GM23338 (cell line): ENCODE data around the gene ZNF724. TPM values are rescaled to one million over a fixed set of nuclear protein-coding genes. Genes with fewer than 3 reads are reported as not detected.
"Not testable (repeated sequence)": the region's sequence is repeated elsewhere in the genome, so short reads cannot be mapped to it uniquely, and the experiment has no call there.

Source experiments
- ATAC-seq: fragments of 200-7000 bp; cut with Tn5 transposase; 3 replicates; pipeline ENCODE4 v1.9.1; 2020
- DNase-seq: peaks from one replicate; pipeline ENCODE4 v3.0.0-alpha.2; 2015; ENCODE audit warnings: low spot score
- H2AFZ ChIP-seq: fragments of 200-600 bp; sonication (generic); 2 replicates; pipeline ENCODE4 v1.8.0; 2016; ENCODE audit warnings: antibody characterized with exemption, mild to moderate bottlenecking, moderate library complexity
- H3F3A ChIP-seq: fragments of 200-600 bp; sonication (generic); replicated peaks from 2 replicates; pipeline ENCODE4 v1.8.0; 2017; ENCODE audit warnings: antibody characterized with exemption, mixed run types, low read depth
- H3K27ac ChIP-seq: fragments of 200-600 bp; sonication (generic); 2 replicates; pipeline ENCODE4 v1.6.1; 2016; ENCODE audit warnings: low read depth
- H3K27me3 ChIP-seq: fragments of 200-600 bp; sonication (generic); 2 replicates; pipeline ENCODE4 v1.8.0; 2016; ENCODE audit warnings: mild to moderate bottlenecking, mixed run types, moderate library complexity; ENCODE audit not compliant: insufficient read depth
- H3K36me3 ChIP-seq: fragments of 200-600 bp; sonication (generic); 2 replicates; pipeline ENCODE4 v1.8.0; 2016; ENCODE audit warnings: mild to moderate bottlenecking; ENCODE audit not compliant: insufficient read depth
- H3K4me1 ChIP-seq: fragments of 200-600 bp; sonication (generic); 2 replicates; pipeline ENCODE4 v1.8.0; 2016; ENCODE audit warnings: mild to moderate bottlenecking, moderate library complexity; ENCODE audit not compliant: insufficient read depth
- H3K4me2 ChIP-seq: fragments of 200-600 bp; sonication (generic); 2 replicates; pipeline ENCODE4 v1.7.1; 2017; ENCODE audit warnings: mixed run types
- H3K4me3 ChIP-seq: fragments of 200-600 bp; sonication (generic); 2 replicates; pipeline ENCODE4 v1.6.1; 2016; ENCODE audit warnings: mixed run types
- H3K79me2 ChIP-seq: fragments of 200-600 bp; sonication (generic); replicated peaks from 2 replicates; pipeline ENCODE4 v1.8.0; 2017; ENCODE audit warnings: mild to moderate bottlenecking; ENCODE audit not compliant: insufficient read depth
- H3K9me2 ChIP-seq: fragments of 200-600 bp; sonication (generic); 2 replicates; pipeline ENCODE4 v1.8.0; 2017; ENCODE audit not compliant: insufficient read depth
- H4K20me1 ChIP-seq: fragments of 200-600 bp; sonication (generic); replicated peaks from 2 replicates; pipeline ENCODE4 v1.8.0; 2017; ENCODE audit warnings: mild to moderate bottlenecking; ENCODE audit not compliant: insufficient read depth
- H3K27ac Mint-ChIP-seq: 2 replicates; pipeline ENCODE4 v1.8.0; 2020; ENCODE audit warnings: inconsistent platforms, mild to moderate bottlenecking, moderate library complexity, mixed read lengths
- H3K27me3 Mint-ChIP-seq: 3 replicates; pipeline ENCODE4 v1.8.0; 2022; ENCODE audit warnings: low read depth, mild to moderate bottlenecking, moderate library complexity, mixed read lengths, inconsistent platforms; ENCODE audit not compliant: insufficient read depth, poor library complexity
- H3K36me3 Mint-ChIP-seq: 3 replicates; pipeline ENCODE4 v1.8.0; 2021; ENCODE audit warnings: low read depth, mild to moderate bottlenecking, inconsistent platforms, moderate library complexity, mixed read lengths
- H3K4me1 Mint-ChIP-seq: 3 replicates; pipeline ENCODE4 v1.8.0; 2020; ENCODE audit warnings: mild to moderate bottlenecking, inconsistent platforms, mixed read lengths
- H3K4me3 Mint-ChIP-seq: 3 replicates; pipeline ENCODE4 v1.8.0; 2021; ENCODE audit warnings: moderate library complexity, mild to moderate bottlenecking, inconsistent platforms, mixed read lengths
- H3K9me3 Mint-ChIP-seq: 3 replicates; pipeline ENCODE4 v1.8.0; 2020; ENCODE audit warnings: moderate library complexity, mild to moderate bottlenecking, inconsistent platforms, mixed read lengths
- CREB1 ChIP-seq: fragments of 250-450 bp; sonication (Bioruptor Pico); IDR thresholded peaks from 2 replicates; pipeline ENCODE4 v1.5.0; 2020; ENCODE audit warnings: low read depth, mild to moderate bottlenecking, moderate library complexity
- EZH2 ChIP-seq: fragments of 200-600 bp; sonication (generic); IDR thresholded peaks from one replicate; pipeline ENCODE4 v1.8.0; 2017; ENCODE audit warnings: antibody characterized with exemption, mild to moderate bottlenecking, low read depth; ENCODE audit not compliant: unreplicated experiment
- JUNB ChIP-seq: IDR thresholded peaks from one replicate; pipeline ENCODE4 v1.6.1; 2016; ENCODE audit warnings: antibody characterized with exemption; ENCODE audit not compliant: unreplicated experiment
- POLR2AphosphoS5 ChIP-seq: IDR thresholded peaks from 2 replicates; pipeline ENCODE4 v1.6.1; 2016; ENCODE audit warnings: antibody characterized with exemption, low read depth
- STAT1 ChIP-seq: IDR thresholded peaks from one replicate; pipeline ENCODE4 v1.6.1; 2016; ENCODE audit warnings: antibody characterized with exemption; ENCODE audit not compliant: unreplicated experiment
- ZNF114 ChIP-seq: fragments of 250-450 bp; sonication (Bioruptor Pico); IDR thresholded peaks from 2 replicates; pipeline ENCODE4 v1.5.0; 2020; ENCODE audit warnings: mild to moderate bottlenecking, moderate library complexity
- polyA plus RNA-seq: library from polyadenylated mRNA; unstranded; fragments of >200 nt; fragmentation: Nextera tagmentation; extraction: Ambion mirVana; gene quantifications from 2 replicates; pipeline ENCODE4 v1.2.1, GENCODE V29; 2016
- total RNA-seq: library from RNA; depleted of rRNA; stranded (reverse); fragments of >200 nt; shearing (Covaris generic); gene quantifications from 2 replicates; pipeline ENCODE4 v1.2.3, GENCODE V29; 2014
- TF ChIP-seq, protein P1 (sequence below): IDR thresholded peaks from one replicate; pipeline ENCODE4 v1.6.1; 2018; ENCODE audit warnings: antibody characterized with exemption; ENCODE audit not compliant: unreplicated experiment
- TF ChIP-seq, protein P2 (sequence below): IDR thresholded peaks from 2 replicates; pipeline ENCODE4 v1.6.1; 2016; ENCODE audit warnings: antibody characterized with exemption

The ZNF724 gene
- total and polyA plus RNA-seq, 2 experiments from 2014 or later, result 35.4 to 85.3 TPM

DNA sequence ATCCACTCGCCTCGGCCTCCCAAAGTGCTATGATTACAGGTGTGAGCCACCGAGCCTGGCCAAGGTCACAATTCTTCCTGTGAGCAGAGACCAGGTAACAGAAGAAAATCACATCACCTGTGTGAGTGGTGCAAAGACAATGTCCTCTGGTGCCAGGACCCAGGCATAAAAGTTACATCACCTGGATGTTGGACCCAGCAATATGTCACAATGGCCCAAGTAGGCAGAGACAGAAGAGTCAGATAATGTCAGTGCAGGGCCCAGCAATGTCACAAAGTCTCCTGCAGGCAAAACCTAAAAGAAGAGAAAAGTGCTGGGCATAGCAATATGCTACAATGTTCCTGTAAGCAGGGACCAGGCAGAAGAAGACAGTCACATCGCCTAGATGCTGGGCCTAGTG, 5.5 kb upstream of the ZNF724 start:
- Histone ChIP-seq H3K79me2 (no peaks in the 10 kb centered on the region), H3K9me2 (no peaks in the 10 kb centered on the region), H3F3A (peaks cover 5% of the 10 kb centered on the region; the same call in 1 of the 2 replicates), H3K4me3 (no peak overlapping the region), H3K4me2 (no peak overlapping the region), H2AFZ (no peak overlapping the region), H3K27ac (no peak overlapping the region), H3K27me3 (no peaks in the 10 kb centered on the region), H3K4me1 (0 out of 2 replicates have a peak, but pooled peaks cover 4% of the 10 kb centered on the region), H3K36me3 (peaks cover 8% of the 10 kb centered on the region; the same call in 1 of the 2 replicates), H4K20me1 (0 out of 2 replicates have a peak, but pooled peaks cover 4% of the 10 kb centered on the region)
- ATAC-seq (no peak), DNase-seq (no peak)
- Mint-ChIP-seq H3K27me3 (peaks cover 7% of the 10 kb centered on the region), H3K27ac (no peak overlapping the region), H3K4me3 (no peak overlapping the region), H3K9me3 (no peaks in the 10 kb centered on the region), H3K36me3 (peaks cover 29% of the 10 kb centered on the region), H3K4me1 (peaks cover 8% of the 10 kb centered on the region; the same call in 2 of the 3 replicates)
- TF ChIP-seq, protein P1, sequence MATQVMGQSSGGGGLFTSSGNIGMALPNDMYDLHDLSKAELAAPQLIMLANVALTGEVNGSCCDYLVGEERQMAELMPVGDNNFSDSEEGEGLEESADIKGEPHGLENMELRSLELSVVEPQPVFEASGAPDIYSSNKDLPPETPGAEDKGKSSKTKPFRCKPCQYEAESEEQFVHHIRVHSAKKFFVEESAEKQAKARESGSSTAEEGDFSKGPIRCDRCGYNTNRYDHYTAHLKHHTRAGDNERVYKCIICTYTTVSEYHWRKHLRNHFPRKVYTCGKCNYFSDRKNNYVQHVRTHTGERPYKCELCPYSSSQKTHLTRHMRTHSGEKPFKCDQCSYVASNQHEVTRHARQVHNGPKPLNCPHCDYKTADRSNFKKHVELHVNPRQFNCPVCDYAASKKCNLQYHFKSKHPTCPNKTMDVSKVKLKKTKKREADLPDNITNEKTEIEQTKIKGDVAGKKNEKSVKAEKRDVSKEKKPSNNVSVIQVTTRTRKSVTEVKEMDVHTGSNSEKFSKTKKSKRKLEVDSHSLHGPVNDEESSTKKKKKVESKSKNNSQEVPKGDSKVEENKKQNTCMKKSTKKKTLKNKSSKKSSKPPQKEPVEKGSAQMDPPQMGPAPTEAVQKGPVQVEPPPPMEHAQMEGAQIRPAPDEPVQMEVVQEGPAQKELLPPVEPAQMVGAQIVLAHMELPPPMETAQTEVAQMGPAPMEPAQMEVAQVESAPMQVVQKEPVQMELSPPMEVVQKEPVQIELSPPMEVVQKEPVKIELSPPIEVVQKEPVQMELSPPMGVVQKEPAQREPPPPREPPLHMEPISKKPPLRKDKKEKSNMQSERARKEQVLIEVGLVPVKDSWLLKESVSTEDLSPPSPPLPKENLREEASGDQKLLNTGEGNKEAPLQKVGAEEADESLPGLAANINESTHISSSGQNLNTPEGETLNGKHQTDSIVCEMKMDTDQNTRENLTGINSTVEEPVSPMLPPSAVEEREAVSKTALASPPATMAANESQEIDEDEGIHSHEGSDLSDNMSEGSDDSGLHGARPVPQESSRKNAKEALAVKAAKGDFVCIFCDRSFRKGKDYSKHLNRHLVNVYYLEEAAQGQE, result no peak
- TF ChIP-seq STAT1 (no peak), ZNF114 (no peak), JUNB (no peak), CREB1 (CRISPR knock-in tag) (no peak), POLR2AphosphoS5 (no peak), EZH2 (no peak)
- TF ChIP-seq, protein P2, sequence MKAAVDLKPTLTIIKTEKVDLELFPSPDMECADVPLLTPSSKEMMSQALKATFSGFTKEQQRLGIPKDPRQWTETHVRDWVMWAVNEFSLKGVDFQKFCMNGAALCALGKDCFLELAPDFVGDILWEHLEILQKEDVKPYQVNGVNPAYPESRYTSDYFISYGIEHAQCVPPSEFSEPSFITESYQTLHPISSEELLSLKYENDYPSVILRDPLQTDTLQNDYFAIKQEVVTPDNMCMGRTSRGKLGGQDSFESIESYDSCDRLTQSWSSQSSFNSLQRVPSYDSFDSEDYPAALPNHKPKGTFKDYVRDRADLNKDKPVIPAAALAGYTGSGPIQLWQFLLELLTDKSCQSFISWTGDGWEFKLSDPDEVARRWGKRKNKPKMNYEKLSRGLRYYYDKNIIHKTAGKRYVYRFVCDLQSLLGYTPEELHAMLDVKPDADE, result no peak

DNA sequence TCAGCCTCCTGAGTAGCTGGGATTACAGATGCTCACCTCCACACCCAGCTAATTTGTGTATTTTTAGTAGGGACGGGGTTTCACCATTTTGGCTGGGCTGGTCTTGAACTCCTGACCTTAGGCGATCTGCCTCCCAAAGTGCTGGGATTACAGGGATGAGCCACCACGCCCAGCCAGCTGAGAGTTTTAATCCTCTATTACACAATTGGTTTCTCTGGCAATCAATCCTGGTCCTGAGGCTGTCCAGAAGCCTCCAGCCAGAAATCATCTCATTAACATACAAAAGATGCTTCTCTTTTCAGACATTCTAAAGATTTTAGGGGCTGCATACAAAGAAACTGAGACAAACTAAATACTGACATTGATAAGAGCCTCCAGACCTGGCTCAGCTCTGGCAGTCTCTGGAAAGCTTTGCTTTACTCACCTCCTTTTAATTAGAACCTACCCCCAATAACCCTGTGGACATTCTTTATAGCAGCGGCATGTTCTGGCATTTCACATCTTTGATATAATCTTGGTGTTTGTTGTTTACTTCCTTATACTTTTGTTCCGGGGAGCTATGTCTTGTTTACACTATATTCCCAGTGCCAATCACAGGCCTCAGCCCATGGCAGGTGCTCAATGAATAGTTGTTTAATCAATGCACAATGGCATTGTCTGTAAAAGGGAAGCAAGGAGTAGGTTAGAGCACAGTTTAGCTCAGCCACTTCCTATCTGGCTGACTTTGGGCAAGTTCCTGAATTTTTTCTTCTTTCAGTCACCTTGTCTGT, 4.1 kb upstream of the ZNF724 start:
- no peak for ATAC-seq
- Mint-ChIP-seq H3K27ac (no peak overlapping the region; the same call in 1 of the 2 replicates), H3K27me3 (peaks cover 9% of the 10 kb centered on the region), H3K4me3 (no peak overlapping the region), H3K4me1 (peaks cover 8% of the 10 kb centered on the region; the same call in 2 of the 3 replicates), H3K9me3 (no peaks in the 10 kb centered on the region), H3K36me3 (peaks cover 18% of the 10 kb centered on the region; the same call in 2 of the 3 replicates)
- DNase-seq, result no peak
- Histone ChIP-seq H3K36me3 (peaks cover 2% of the 10 kb centered on the region; the same call in 1 of the 2 replicates), H4K20me1 (no peaks in the 10 kb centered on the region), H3K79me2 (peaks cover 6% of the 10 kb centered on the region), H3K27me3 (no peaks in the 10 kb centered on the region), H3K27ac (no peak overlapping the region), H3K4me1 (0 out of 2 replicates have a peak, but pooled peaks cover 4% of the 10 kb centered on the region), H3K4me3 (no peak overlapping the region), H3K9me2 (no peaks in the 10 kb centered on the region), H3F3A (peaks cover 5% of the 10 kb centered on the region; the same call in 1 of the 2 replicates), H3K4me2 (no peak overlapping the region), H2AFZ (no peak overlapping the region)
- TF ChIP-seq STAT1, result no peak

DNA sequence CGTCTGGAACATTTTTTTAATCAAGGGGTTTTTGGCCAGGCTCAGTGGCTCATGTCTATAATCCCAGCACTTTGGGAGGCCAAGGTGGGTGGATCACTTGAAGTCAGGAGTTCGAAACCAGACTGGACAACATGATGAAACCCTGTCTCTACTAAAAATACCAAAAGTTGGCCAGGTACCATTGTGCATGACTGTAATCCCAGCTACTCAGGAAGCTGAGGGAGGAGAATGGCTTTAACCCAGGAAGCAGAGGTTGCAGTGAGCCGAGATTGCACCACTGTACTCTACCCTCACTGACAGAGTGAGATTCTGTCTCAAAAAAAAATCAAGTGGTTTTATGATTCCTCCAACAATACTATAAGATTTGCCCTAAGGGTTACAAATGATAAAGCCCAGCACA, 3.1 kb upstream of the ZNF724 start:
- ATAC-seq, H3K27ac Mint-ChIP-seq, H3K9me3 Mint-ChIP-seq, H3F3A ChIP-seq, H3K4me3 ChIP-seq, H3K27me3 Mint-ChIP-seq, H3K4me1 Mint-ChIP-seq, H3K9me2 ChIP-seq, H3K27ac ChIP-seq, H4K20me1 ChIP-seq, H2AFZ ChIP-seq, H3K4me3 Mint-ChIP-seq, H3K36me3 ChIP-seq, H3K4me1 ChIP-seq, DNase-seq, H3K27me3 ChIP-seq, H3K4me2 ChIP-seq: not testable (repeated sequence)
- peaks cover 17% of the 10 kb centered on the region for H3K79me2 ChIP-seq
- H3K36me3 Mint-ChIP-seq, result peaks cover 19% of the 10 kb centered on the region
